Omental fat pad (tissue), 4 donors: ENCODE data around the gene GRID1. TPM values are rescaled to one million over a fixed set of nuclear protein-coding genes. Genes with fewer than 3 reads are reported as not detected.

Experiments
- ATAC-seq: fragments of 150-250 bp; one replicate; pipeline ENCODE4 v1.9.1; 2016; ENCODE audit warnings: mild to moderate bottlenecking, moderate library complexity; ENCODE audit not compliant: low FRiP score
- DNase-seq: peaks from one replicate; pipeline ENCODE4 v3.0.0-alpha.2; 2019; ENCODE audit warnings: low spot score
- CTCF ChIP-seq, 3 donors: fragments of 450-650 bp; IDR thresholded peaks; one replicate each; pipeline ENCODE4 v1.5.1; 2016 to 2017; ENCODE audit warnings: antibody characterized with exemption in 3 of 3, mild to moderate bottlenecking in 3 of 3, moderate library complexity in 2 of 3
- total RNA-seq, 4 donors: library from RNA; depleted of rRNA; stranded (reverse); fragments of >200 nt; gene quantifications; one replicate each; pipeline ENCODE4 v1.1.0, GENCODE V29; 2016

GRID1 gene
- total RNA-seq, 4 donors from 2014 or later = 1.5 to 3.5 (median 2.4) TPM

DNA sequence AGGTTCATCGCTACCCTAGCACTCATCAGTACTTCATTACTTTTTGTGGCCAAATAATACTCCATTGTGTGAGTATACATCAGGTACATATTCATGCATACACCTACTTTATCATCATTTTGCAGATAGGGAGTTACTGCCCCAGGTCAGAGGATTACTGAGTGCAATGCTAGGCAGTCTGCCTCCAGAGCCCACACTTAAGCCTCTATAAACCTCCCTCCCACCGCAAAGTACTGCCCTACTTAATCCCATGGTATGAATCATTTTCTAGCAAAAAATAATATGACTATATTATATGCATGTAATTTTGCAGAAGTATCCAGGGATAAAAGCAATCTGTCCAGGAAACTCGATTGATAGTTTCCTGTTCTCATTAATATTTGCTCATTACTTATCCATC lies 194.3 kb downstream of the GRID1 start:
- DNase-seq (no peak), ATAC-seq (no peak)
- no peak for TF ChIP-seq CTCF (IDR thresholded peaks at IDR 0.05)

DNA sequence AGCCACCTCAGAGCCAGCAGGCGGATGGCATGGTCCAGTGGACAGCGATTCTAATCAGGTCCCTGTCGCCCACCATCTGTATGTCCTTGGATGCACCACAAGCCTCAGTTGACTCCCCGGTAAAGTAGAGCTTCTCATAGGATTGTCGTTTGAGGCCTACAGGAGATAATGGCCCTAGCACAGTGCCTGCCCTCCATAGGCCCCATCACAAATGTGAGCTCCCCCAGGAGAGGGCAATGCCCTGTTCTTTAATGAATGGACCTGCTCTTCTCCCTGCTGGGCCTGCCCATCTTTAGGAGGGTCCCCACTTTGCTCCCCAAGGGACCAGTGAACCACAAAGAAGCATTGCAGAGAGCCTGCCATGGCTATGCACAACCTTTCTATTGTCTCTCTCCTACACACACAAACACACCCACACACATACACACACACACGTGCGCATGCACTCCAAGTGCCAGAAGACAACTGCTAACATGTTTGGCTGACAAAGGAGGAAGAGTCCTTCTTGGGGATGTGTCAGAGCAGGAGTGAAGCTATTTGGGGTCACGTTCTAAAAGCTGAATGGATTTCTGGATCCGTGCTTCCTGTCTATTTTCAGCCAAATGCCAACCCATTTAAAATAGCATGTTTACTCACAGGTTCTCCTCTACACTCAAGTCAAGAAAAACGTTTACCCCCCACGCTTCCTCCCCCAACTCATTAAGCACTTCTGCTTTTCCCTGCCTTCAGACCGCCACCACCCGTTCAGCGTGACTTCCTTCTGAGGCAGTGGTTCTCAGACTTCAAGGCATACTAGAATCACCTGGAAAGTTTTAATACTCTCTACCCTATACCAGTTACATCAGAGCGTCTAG lies 196.1 kb downstream of the GRID1 start:
- ATAC-seq (no peak), DNase-seq (no peak)
- TF ChIP-seq CTCF (IDR thresholded peaks at IDR 0.05) = no peak

DNA sequence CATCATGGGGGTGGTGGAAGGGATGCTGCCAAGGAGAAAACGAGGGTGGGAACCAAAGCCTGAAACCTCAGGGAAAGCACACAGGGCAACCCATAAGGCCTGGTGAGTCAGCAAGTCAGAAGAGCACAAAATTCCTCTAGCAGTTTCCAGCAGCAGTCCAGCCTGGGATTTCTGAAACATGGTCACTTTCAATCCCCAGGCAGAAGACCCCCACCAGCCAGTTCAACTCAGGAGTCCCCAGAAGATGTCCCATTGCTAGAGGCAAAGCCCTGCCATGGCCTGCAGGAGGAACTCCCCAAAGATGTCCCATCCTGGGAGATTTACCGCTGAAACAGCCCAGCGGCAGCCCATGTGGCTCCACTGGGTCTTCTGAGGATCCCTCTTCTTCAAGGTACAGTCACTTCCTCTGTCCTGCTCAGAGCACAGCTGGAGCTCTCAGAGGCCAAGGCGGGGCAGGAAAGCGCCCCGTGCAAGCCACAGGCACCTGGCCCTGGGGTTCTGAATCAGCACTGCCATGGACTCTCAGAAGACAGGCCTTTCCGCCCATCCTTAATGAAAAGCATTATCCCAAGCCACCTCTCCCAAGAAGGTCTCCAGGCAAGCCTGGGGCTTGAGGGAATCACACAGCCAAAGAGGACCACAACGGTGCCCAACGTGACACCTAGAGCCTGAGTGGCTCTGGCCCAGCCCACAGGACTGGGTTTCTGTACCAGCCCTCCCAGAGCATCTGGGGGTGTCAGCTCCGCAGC lies 196.9 kb downstream of the GRID1 start:
- no peak for TF ChIP-seq CTCF (IDR thresholded peaks at IDR 0.05)
- DNase-seq = no peak
- no peak for ATAC-seq

DNA sequence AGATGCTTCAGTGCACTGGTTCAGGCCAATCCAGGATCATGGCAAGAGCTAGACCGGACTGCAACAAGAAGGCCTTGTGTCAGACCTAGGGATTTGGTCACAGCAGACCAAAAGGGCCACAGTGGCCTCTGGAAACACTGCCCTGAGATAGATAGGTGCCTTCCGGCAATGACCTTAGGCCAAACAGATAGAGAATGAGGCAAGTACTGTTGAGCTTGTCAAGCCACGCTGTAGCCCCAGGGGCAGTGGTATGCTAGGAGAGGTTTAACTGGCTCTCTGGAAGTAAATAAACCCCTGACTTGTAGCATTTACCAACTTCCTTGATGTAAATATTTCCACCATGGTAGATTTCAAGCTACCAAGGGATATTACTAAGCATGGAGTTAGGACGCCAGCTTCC lies 197.5 kb downstream of the GRID1 start:
- no peak for ATAC-seq
- DNase-seq = no peak
- no peak for TF ChIP-seq CTCF (IDR thresholded peaks at IDR 0.05)

- no peak for TF ChIP-seq CTCF (IDR thresholded peaks at IDR 0.05)
- DNase-seq (no peak), ATAC-seq (no peak)
Observed at GRCh38 chr10:86168256-86168655, 198.3 kb downstream of the GRID1 start.

DNA sequence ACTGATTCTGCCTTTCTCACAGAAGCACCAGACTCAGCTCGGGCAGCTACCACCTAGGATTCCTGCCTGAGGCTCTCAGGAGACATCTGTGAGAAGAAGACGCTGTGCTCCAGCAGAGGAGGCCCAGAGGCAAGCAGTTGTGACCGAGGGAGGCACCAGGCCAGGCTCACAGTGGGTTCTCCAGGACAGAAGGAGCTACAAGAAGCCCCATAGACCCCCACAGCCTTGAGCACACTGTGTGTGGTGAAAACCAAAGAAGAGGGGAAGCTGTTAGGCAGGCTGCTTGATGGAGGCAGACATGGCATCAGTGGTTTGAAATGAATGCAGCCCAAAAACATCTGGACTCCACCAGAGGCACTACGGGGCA lies 198.8 kb downstream of the GRID1 start:
- TF ChIP-seq CTCF (IDR thresholded peaks at IDR 0.05) = no peak
- ATAC-seq = no peak
- no peak for DNase-seq
